Colonic mucosa (tissue), 4 donors: ENCODE results near the gene BCL2L1. TPM values are rescaled to one million over a fixed set of nuclear protein-coding genes. Genes with fewer than 3 reads are reported as not detected.
A peak's percentile ranks its signal among the peaks of the same experiment; 100 is the strongest.
"Not testable (repeated sequence)": the region's sequence is repeated elsewhere in the genome, so short reads cannot be mapped to it uniquely, and the experiment has no call there.

Source experiments
- DNase-seq: peaks from one replicate; pipeline ENCODE4 v3.0.0-alpha.2; 2020
- H3K27ac ChIP-seq: fragments of 200-600 bp; one replicate; pipeline ENCODE4 v1.8.0; 2021
- H3K27me3 ChIP-seq: fragments of 200-600 bp; one replicate; pipeline ENCODE4 v1.8.0; 2021
- H3K36me3 ChIP-seq: fragments of 200-600 bp; one replicate; pipeline ENCODE4 v1.8.0; 2021
- H3K4me1 ChIP-seq: fragments of 200-600 bp; one replicate; pipeline ENCODE4 v1.8.0; 2021; ENCODE audit warnings: mild to moderate bottlenecking
- H3K4me3 ChIP-seq: fragments of 200-600 bp; one replicate; pipeline ENCODE4 v1.8.0; 2021
- H3K9ac ChIP-seq, 2 donors: one replicate each; pipeline ENCODE4 v1.7.0; 2013; ENCODE audit warnings: control low read depth in 2 of 2, low read depth in 2 of 2, low read length in 2 of 2
- H3K9me3 ChIP-seq: fragments of 200-600 bp; one replicate; pipeline ENCODE4 v1.8.0; 2021
- intact Hi-C: fragments of 100-400 bp; cut with DNase I; formaldehyde crosslinking; loops from one replicate; pipeline ENCODE4 v1.14.1; 2022
- total RNA-seq, 2 donors: library from RNA; stranded (reverse); fragmentation: NEBNext Ultra II Directional in 1 of 2; extraction: Animal tissue kit (Norgen Biotek cat#: 25700) in 1 of 2; gene quantifications; one replicate each; pipeline ENCODE4 v1.2.1, GENCODE V29; 2021
- TF ChIP-seq, protein P1 (sequence below): fragments of 200-600 bp; IDR thresholded peaks from one replicate; pipeline ENCODE4 v1.8.0; 2022; ENCODE audit warnings: antibody characterized with exemption, mild to moderate bottlenecking
- donor health status: healthy.
- donor health status: DM: no; HTN: no; CAD: no.
- donor health status: DM: no; HTN: no; CAD: no.

Gene BCL2L1
- total RNA-seq, 2 donors from 2014 or later, result 55.9 to 59.4 TPM

DNA sequence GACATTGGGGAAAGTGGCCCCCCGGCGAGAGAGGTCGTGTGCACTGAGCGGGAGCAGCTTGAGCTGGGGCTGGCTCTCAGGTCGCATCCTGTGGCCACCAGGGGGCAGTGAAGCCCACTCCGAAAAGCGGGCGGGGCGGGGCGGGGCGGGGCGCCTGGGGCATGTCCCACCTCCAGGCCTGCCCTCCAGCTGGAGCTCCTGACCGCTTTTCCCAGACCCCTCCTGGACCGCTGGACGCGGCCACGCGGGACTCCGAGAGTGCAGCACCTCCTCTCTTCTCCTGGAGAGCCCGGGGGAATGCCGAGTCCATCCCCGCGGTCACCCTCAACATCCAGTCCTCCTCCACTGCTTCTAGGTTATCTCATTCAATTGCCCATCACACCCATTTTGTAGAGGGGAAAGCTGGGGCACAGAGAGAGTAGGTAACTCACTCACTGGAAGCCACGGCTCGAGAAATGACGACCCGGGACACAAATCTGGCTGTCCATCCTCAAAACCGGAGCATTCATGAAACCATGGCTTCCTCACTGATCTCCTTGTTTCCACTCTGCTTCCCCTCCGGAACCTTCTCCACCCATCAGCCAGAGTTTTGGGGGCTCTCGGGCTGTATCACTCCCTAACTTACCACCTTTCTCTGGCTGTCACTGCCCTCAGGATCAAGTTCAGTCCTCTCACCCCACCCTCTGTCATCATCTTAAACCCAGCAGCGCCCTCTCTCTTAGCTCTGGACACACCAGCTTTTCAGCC lies 60.9 kb downstream of the BCL2L1 start:
- TF ChIP-seq, protein P1, sequence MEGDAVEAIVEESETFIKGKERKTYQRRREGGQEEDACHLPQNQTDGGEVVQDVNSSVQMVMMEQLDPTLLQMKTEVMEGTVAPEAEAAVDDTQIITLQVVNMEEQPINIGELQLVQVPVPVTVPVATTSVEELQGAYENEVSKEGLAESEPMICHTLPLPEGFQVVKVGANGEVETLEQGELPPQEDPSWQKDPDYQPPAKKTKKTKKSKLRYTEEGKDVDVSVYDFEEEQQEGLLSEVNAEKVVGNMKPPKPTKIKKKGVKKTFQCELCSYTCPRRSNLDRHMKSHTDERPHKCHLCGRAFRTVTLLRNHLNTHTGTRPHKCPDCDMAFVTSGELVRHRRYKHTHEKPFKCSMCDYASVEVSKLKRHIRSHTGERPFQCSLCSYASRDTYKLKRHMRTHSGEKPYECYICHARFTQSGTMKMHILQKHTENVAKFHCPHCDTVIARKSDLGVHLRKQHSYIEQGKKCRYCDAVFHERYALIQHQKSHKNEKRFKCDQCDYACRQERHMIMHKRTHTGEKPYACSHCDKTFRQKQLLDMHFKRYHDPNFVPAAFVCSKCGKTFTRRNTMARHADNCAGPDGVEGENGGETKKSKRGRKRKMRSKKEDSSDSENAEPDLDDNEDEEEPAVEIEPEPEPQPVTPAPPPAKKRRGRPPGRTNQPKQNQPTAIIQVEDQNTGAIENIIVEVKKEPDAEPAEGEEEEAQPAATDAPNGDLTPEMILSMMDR, result peak; percentile 79
- Histone ChIP-seq H3K27ac (peak overlapping the region; percentile 56), H3K36me3 (no peaks in the 10 kb centered on the region), H3K9me3 (no peaks in the 10 kb centered on the region), H3K9ac (peak overlapping the region; percentile 46 to 75), H3K27me3 (no peaks in the 10 kb centered on the region), H3K4me1 (peaks cover 18% of the 10 kb centered on the region), H3K4me3 (peak overlapping the region; percentile 19)
- peak; percentile 87 for DNase-seq
- intact Hi-C loops, result loop anchor here (2.0 kb wide), 1 partner anchor 63 kb away; no protein-coding TSS in a partner anchor

DNA sequence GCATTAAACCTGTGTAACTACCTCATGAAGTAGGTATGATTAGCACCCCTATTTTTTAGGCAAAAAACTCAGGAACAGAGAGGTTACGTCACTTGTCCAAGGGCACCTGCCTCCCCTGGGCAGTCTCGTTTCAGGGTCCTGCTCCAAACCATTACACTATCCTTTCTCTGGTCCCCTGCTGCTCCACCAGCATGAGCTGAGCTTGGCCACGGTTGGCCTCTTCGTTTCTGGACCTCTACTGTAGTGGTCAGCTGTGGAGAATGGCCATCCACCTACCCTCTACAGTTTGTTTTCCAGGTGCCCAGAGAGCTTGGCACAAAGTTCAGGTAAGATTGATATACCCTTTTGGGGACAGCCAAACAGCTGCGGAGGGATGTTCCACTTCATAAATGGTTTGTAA lies 68.1 kb downstream of the BCL2L1 start:
- DNase-seq, result no peak
- Histone ChIP-seq H3K4me1 (no peaks in the 10 kb centered on the region), H3K27ac (no peak overlapping the region), H3K27me3 (no peaks in the 10 kb centered on the region), H3K36me3 (no peaks in the 10 kb centered on the region), H3K9ac (no peak overlapping the region), H3K4me3 (no peak overlapping the region), H3K9me3 (no peaks in the 10 kb centered on the region)
- intact Hi-C loops, result no loop called here
- TF ChIP-seq, protein P1, result no peak

DNA sequence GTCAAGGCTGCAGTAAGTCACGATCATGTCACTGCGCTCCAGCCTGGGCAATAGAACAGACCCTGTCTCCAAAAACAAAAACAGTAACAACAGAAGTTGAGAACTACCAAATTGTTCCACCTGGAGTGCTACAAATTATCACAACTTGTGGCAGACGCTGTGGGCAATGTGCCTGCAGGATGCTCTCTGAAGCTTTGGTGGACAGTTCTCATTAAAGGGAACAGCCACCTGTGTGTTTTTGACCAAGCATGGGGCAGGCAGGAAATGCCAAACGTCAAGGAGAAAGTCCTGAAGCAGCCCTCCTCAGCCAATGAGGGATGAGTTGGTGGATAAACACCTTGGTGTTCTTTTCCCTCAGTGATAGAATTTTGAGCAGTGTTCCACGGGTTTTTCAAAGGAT lies 69.1 kb downstream of the BCL2L1 start:
- Histone ChIP-seq H3K36me3 (no peaks in the 10 kb centered on the region), H3K4me3 (no peak overlapping the region), H3K9me3 (no peaks in the 10 kb centered on the region), H3K27ac (no peak overlapping the region), H3K4me1 (no peaks in the 10 kb centered on the region), H3K27me3 (no peaks in the 10 kb centered on the region), H3K9ac (no peak overlapping the region)
- intact Hi-C loops, result no loop called here
- no peak for DNase-seq
- TF ChIP-seq, protein P1, result no peak

DNA sequence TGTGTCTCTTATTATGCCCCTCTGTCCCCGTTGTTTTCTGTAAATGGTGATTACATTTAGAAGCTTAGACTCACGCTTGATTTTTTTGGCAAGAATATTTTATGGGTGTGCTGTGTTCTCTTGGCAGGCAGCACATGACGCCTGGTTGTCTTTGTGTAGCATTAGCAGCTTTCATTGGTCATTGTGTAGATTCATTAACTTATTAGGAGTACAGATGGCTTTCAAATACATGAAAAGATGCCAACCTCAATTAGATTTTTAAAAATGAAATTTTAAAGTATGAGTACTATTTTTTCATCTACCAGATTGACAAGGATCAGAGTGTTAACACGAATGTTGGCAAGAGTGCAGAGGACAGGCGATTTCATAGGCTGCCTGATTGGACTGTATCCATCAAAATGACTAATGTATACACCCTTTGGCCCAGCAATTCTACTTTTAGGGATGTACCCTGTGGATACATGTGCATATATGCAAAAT lies 69.7 kb downstream of the BCL2L1 start:
- Histone ChIP-seq H3K9ac (no peak overlapping the region), H3K4me1 (no peaks in the 10 kb centered on the region), H3K27ac (no peak overlapping the region), H3K27me3 (no peaks in the 10 kb centered on the region), H3K36me3 (no peaks in the 10 kb centered on the region), H3K9me3 (no peaks in the 10 kb centered on the region), H3K4me3 (no peak overlapping the region)
- intact Hi-C loops, result no loop called here
- TF ChIP-seq, protein P1, result no peak
- DNase-seq, result no peak

DNA sequence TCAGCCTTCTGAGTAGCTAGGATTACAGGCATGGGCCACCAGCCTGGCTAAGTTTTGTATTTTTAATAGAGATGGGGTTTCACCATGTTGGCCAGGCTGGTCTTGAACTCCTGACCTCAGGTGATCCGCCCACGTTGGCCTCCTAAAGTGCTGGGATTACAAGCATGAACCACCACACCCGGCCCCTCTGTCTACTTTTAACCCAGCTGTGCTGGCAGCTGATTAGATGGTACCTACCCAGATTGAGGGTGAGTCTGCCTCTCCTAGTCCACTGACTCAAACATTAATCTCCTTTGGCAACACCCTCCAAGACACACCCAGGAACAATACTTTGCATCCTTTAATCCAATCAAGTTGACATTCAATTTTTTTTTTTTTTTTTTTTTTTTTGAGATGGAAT lies 74.6 kb downstream of the BCL2L1 start:
- intact Hi-C loops, H3K36me3 ChIP-seq, H3K9me3 ChIP-seq, H3K9ac ChIP-seq, H3K4me3 ChIP-seq, H3K27me3 ChIP-seq, H3K4me1 ChIP-seq, H3K27ac ChIP-seq, DNase-seq: not testable (repeated sequence)

DNA sequence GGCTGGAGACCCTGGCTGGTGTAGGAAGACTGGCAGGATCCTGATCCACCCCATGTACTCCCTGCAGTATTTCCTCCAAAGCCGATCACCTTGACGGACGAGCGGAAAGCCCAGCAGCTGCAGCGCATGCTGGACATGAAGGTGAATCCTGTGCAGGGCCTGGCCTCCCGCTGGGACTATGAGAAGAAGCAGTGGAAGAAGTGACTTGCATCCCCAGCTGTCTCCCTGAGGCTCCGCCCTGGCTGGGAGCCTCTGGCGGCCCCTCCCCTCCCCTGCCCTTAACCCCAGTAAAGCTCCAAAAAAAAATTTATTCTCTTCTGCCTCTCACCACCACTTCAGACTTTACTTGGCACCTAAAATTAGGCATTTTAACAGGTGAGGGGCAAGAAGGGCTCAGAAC lies 78.0 kb downstream of the BCL2L1 start:
- TF ChIP-seq, protein P1, result no peak
- no peak overlapping the region for H3K27ac ChIP-seq
- intact Hi-C loops, result no loop called here
- no peaks in the 10 kb centered on the region for H3K36me3 ChIP-seq
- no peak overlapping the region for H3K9ac ChIP-seq
- H3K27me3 ChIP-seq, result no peaks in the 10 kb centered on the region
- no peaks in the 10 kb centered on the region for H3K9me3 ChIP-seq
- no peak overlapping the region for H3K4me3 ChIP-seq
- DNase-seq, result no peak
- H3K4me1 ChIP-seq, result no peaks in the 10 kb centered on the region
